ENCODE data around the gene CYP4X1.

CYP4X1 gene

DNA sequence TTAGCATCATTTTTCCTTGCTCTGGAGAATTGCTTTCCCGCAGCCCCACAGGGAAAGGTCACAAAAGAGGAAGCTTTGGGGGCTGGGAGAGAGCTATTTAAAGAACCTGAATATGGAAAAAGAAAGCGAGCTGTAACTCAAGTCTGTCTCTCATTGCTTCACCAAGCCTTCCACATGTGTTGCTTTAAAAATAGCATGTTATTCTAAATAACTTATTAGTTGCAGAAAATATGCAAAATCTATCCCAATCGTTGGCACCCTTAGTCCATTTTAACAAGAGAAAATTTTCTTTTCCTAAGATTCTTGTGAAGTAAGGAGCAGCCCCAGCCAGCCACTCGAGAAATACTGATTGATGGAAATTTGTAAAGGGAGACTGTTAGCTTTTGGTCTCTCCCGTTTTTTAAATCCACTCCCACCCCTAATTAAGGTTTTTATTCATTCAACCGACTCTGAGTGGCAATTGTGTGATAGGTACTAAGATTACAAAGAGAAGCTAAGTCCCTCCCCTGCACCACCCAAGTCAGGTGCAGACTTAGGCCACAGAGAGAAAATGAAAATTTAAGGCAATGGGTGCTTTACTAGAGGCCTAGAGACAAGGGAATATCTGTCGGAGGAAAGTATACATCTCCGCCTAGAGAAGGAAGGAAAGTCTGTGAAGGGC is 802 bp downstream of the CYP4X1 start:
- H3K9me2 ChIP-seq (replicated peaks; ENCODE audit: insufficient read depth, low read length): no peaks in the 10 kb centered on the region
- no peaks in the 10 kb centered on the region for H4K20me1 ChIP-seq (ENCODE audit: insufficient read depth, low read length)
- no peaks in the 10 kb centered on the region for H3K36me3 ChIP-seq (replicated peaks; ENCODE audit: insufficient read depth, low read length)
- H3F3A ChIP-seq (ENCODE audit: insufficient read depth, low read length): no peaks in the 10 kb centered on the region
- H3K4me1 ChIP-seq (ENCODE audit: low read length): no peaks in the 10 kb centered on the region
- H2AFZ ChIP-seq (ENCODE audit: low read length): no peak overlapping the region
- H3K79me2 ChIP-seq (ENCODE audit: low read length): no peaks in the 10 kb centered on the region
- no peaks in the 10 kb centered on the region for H3K9me3 ChIP-seq (replicated peaks; ENCODE audit: insufficient read depth, low read length)
- no peaks in the 10 kb centered on the region for H3K27me3 ChIP-seq (replicated peaks; ENCODE audit: insufficient read depth, low read length)
- no peak overlapping the region for H3K27ac ChIP-seq (ENCODE audit: low read length)
- no peak overlapping the region for H3K4me3 ChIP-seq (ENCODE audit: low read length)
- H3K9ac ChIP-seq (ENCODE audit: low read length): no peak overlapping the region
- no peak overlapping the region for H3K4me2 ChIP-seq (ENCODE audit: low read depth, low read length)
- DNase-seq: no peak
- TF ChIP-seq EZH2 (optimal IDR thresholded peaks at IDR 0.05; ENCODE audit: low read depth, low read length) (no peak), EZH2phosphoT487 (IDR thresholded peaks at IDR 0.05; ENCODE audit: low read length) (no peak)
- TF ChIP-seq, protein P1, sequence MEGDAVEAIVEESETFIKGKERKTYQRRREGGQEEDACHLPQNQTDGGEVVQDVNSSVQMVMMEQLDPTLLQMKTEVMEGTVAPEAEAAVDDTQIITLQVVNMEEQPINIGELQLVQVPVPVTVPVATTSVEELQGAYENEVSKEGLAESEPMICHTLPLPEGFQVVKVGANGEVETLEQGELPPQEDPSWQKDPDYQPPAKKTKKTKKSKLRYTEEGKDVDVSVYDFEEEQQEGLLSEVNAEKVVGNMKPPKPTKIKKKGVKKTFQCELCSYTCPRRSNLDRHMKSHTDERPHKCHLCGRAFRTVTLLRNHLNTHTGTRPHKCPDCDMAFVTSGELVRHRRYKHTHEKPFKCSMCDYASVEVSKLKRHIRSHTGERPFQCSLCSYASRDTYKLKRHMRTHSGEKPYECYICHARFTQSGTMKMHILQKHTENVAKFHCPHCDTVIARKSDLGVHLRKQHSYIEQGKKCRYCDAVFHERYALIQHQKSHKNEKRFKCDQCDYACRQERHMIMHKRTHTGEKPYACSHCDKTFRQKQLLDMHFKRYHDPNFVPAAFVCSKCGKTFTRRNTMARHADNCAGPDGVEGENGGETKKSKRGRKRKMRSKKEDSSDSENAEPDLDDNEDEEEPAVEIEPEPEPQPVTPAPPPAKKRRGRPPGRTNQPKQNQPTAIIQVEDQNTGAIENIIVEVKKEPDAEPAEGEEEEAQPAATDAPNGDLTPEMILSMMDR (IDR thresholded peaks at IDR 0.05; ENCODE audit: low read length): no peak

GRCh38 chr1:47030170-47030805 is 6.8 kb downstream of the CYP4X1 start:
- no peaks in the 10 kb centered on the region for H3K36me3 ChIP-seq (replicated peaks; ENCODE audit: insufficient read depth, low read length)
- H3K27ac ChIP-seq (ENCODE audit: low read length): no peak overlapping the region
- no peak overlapping the region for H3K4me3 ChIP-seq (ENCODE audit: low read length)
- H3K9me2 ChIP-seq (replicated peaks; ENCODE audit: insufficient read depth, low read length): no peaks in the 10 kb centered on the region
- H4K20me1 ChIP-seq (ENCODE audit: insufficient read depth, low read length): no peaks in the 10 kb centered on the region
- no peak overlapping the region for H2AFZ ChIP-seq (ENCODE audit: low read length)
- no peak for TF ChIP-seq EZH2phosphoT487 (IDR thresholded peaks at IDR 0.05; ENCODE audit: low read length)
- TF ChIP-seq, protein P1 (IDR thresholded peaks at IDR 0.05; ENCODE audit: low read length): no peak
- no peak for TF ChIP-seq EZH2 (optimal IDR thresholded peaks at IDR 0.05; ENCODE audit: low read depth, low read length)
- no peak for DNase-seq
- no peaks in the 10 kb centered on the region for H3K9me3 ChIP-seq (replicated peaks; ENCODE audit: insufficient read depth, low read length)
- no peaks in the 10 kb centered on the region for H3K79me2 ChIP-seq (ENCODE audit: low read length)
- H3K27me3 ChIP-seq (replicated peaks; ENCODE audit: insufficient read depth, low read length): no peaks in the 10 kb centered on the region
- H3K4me2 ChIP-seq (ENCODE audit: low read depth, low read length): no peak overlapping the region
- no peaks in the 10 kb centered on the region for H3F3A ChIP-seq (ENCODE audit: insufficient read depth, low read length)
- no peaks in the 10 kb centered on the region for H3K4me1 ChIP-seq (ENCODE audit: low read length)
- no peak overlapping the region for H3K9ac ChIP-seq (ENCODE audit: low read length)

- no peak for TF ChIP-seq EZH2 (optimal IDR thresholded peaks at IDR 0.05; ENCODE audit: low read depth, low read length)
- DNase-seq: no peak
These were observed 7.6 kb downstream of the CYP4X1 start for GRCh38 chr1:47031059-47031458.

DNA sequence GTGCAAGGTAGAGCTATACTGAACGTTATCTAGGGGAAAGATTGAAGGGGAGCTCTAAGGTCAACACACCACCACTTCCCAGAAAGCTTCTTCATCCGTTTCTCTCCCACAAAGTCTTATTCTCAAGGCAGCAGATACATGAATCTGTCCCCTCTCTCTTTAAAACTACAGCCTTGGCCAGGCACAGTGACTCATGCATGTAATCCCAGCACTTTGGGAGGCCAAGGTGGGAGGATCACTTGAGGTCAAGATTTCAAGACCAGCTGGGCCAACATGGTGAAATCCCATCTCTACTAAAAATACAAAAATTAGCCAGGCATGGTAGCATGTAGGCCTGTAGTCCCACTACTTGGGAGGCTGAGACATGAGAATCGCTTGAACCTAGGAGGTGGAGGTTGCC is 8.1 kb downstream of the CYP4X1 start:
- TF ChIP-seq EZH2phosphoT487 (IDR thresholded peaks at IDR 0.05; ENCODE audit: low read length): no peak
- TF ChIP-seq, protein P1 (IDR thresholded peaks at IDR 0.05; ENCODE audit: low read length): no peak
- DNase-seq: no peak
- Histone ChIP-seq H3K9me3 (replicated peaks; ENCODE audit: insufficient read depth, low read length) (no peaks in the 10 kb centered on the region), H3K27ac (ENCODE audit: low read length) (no peak overlapping the region), H2AFZ (ENCODE audit: low read length) (no peak overlapping the region), H3K27me3 (replicated peaks; ENCODE audit: insufficient read depth, low read length) (no peaks in the 10 kb centered on the region), H3K9me2 (replicated peaks; ENCODE audit: insufficient read depth, low read length) (no peaks in the 10 kb centered on the region), H3K36me3 (replicated peaks; ENCODE audit: insufficient read depth, low read length) (no peaks in the 10 kb centered on the region), H3K79me2 (ENCODE audit: low read length) (no peaks in the 10 kb centered on the region), H4K20me1 (ENCODE audit: insufficient read depth, low read length) (no peaks in the 10 kb centered on the region), H3F3A (ENCODE audit: insufficient read depth, low read length) (no peaks in the 10 kb centered on the region), H3K9ac (ENCODE audit: low read length) (no peak overlapping the region), H3K4me3 (ENCODE audit: low read length) (no peak overlapping the region), H3K4me2 (ENCODE audit: low read depth, low read length) (no peak overlapping the region), H3K4me1 (ENCODE audit: low read length) (no peaks in the 10 kb centered on the region)

More at GRCh38 chr1:47031059-47031458, 7.6 kb downstream of the CYP4X1 start:
- Histone ChIP-seq H3K79me2 (ENCODE audit: low read length) (no peaks in the 10 kb centered on the region), H3K9me3 (replicated peaks; ENCODE audit: insufficient read depth, low read length) (no peaks in the 10 kb centered on the region), H2AFZ (ENCODE audit: low read length) (no peak overlapping the region), H3K9ac (ENCODE audit: low read length) (no peak overlapping the region), H3K27me3 (replicated peaks; ENCODE audit: insufficient read depth, low read length) (no peaks in the 10 kb centered on the region), H3F3A (ENCODE audit: insufficient read depth, low read length) (no peaks in the 10 kb centered on the region), H3K36me3 (replicated peaks; ENCODE audit: insufficient read depth, low read length) (no peaks in the 10 kb centered on the region), H3K27ac (ENCODE audit: low read length) (no peak overlapping the region), H3K4me1 (ENCODE audit: low read length) (no peaks in the 10 kb centered on the region), H3K4me2 (ENCODE audit: low read depth, low read length) (no peak overlapping the region), H4K20me1 (ENCODE audit: insufficient read depth, low read length) (no peaks in the 10 kb centered on the region), H3K9me2 (replicated peaks; ENCODE audit: insufficient read depth, low read length) (no peaks in the 10 kb centered on the region), H3K4me3 (ENCODE audit: low read length) (no peak overlapping the region)
